Epithelial cell of proximal tubule (primary cell): ENCODE measurements around the gene SP5. TPM values are rescaled to one million over a fixed set of nuclear protein-coding genes. Genes with fewer than 3 reads are reported as not detected.

Source experiments
- DNase-seq: peaks from one replicate; pipeline ENCODE4 v3.0.0-alpha.2; 2011; ENCODE audit warnings: low read depth
- H3K4me3 ChIP-seq: 2 replicates; pipeline ENCODE4 v1.5.1; 2011; ENCODE audit warnings: low read depth, mild to moderate bottlenecking, low read length
- total RNA-seq: library from RNA; depleted of rRNA; stranded (reverse); fragments of >200 nt; gene quantifications from 2 replicates; pipeline ENCODE4 v1.2.3, GENCODE V29; 2015
- TF ChIP-seq, protein P1 (sequence below): conservative IDR thresholded peaks from 2 replicates; pipeline ENCODE4 v1.5.1; 2012; ENCODE audit warnings: low read depth, mild to moderate bottlenecking, low read length

SP5 gene
- total RNA-seq, 1 donor from 2014 or later = not detected

DNA sequence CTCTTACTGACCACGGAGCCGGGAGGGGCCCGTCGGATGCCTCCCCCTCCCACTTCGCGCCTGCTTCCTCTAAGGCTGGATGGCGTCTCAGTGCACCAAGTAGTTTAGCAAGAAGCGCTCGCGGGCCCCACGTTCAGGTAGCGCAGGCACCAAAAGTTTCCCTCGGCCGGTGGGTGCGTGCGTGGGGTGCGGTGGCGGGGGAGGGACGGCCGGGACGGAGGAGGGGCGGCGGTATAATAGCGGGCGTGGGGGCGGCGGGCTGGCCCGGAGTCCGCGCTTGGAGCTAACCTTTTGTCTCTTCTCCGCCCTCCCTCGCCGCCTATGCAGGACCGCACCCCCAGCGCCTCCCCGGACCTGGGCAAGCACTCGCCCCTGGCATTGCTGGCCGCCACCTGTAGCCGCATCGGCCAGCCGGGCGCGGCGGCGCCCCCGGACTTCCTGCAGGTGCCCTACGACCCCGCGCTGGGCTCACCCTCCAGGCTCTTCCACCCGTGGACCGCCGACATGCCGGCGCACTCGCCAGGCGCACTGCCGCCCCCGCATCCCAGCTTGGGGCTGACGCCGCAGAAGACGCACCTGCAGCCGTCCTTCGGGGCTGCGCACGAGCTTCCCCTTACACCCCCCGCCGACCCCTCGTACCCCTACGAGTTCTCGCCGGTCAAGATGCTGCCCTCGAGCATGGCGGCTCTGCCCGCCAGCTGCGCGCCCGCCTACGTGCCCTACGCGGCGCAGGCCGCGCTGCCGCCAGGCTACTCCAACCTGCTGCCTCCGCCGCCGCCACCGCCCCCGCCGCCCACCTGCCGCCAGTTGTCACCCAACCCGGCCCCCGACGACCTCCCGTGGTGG lies 1.0 kb downstream of the SP5 start:
- H3K4me3 ChIP-seq = peak overlapping the region; percentile 46
- TF ChIP-seq, protein P1, sequence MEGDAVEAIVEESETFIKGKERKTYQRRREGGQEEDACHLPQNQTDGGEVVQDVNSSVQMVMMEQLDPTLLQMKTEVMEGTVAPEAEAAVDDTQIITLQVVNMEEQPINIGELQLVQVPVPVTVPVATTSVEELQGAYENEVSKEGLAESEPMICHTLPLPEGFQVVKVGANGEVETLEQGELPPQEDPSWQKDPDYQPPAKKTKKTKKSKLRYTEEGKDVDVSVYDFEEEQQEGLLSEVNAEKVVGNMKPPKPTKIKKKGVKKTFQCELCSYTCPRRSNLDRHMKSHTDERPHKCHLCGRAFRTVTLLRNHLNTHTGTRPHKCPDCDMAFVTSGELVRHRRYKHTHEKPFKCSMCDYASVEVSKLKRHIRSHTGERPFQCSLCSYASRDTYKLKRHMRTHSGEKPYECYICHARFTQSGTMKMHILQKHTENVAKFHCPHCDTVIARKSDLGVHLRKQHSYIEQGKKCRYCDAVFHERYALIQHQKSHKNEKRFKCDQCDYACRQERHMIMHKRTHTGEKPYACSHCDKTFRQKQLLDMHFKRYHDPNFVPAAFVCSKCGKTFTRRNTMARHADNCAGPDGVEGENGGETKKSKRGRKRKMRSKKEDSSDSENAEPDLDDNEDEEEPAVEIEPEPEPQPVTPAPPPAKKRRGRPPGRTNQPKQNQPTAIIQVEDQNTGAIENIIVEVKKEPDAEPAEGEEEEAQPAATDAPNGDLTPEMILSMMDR = no peak
- no peak for DNase-seq

DNA sequence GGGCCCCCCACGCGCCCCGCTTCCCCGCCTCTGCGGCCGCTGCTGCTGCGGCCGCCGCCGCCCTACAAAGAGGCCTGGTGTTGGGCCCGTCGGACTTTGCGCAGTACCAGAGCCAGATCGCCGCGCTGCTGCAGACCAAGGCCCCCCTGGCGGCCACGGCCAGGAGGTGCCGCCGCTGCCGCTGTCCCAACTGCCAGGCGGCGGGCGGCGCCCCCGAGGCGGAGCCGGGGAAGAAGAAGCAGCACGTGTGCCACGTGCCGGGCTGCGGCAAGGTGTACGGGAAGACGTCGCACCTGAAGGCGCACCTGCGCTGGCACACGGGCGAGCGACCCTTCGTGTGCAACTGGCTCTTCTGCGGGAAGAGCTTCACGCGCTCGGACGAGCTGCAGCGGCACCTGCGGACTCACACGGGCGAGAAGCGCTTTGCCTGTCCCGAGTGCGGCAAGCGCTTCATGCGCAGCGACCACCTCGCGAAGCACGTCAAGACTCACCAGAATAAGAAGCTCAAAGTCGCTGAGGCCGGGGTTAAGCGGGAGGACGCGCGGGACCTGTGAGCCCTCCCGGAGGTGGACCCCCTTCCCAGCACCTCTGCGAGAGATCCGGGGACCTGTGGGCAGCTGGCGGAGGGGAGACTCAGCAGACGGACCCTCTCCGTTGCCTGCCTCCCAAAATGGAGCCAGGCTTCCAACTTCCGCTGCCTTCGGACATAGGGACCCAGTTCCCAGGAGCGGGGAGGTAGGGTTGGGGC lies 1.9 kb downstream of the SP5 start:
- no peak for DNase-seq
- TF ChIP-seq, protein P1 = peak; percentile 46
- H3K4me3 ChIP-seq = no peak overlapping the region

DNA sequence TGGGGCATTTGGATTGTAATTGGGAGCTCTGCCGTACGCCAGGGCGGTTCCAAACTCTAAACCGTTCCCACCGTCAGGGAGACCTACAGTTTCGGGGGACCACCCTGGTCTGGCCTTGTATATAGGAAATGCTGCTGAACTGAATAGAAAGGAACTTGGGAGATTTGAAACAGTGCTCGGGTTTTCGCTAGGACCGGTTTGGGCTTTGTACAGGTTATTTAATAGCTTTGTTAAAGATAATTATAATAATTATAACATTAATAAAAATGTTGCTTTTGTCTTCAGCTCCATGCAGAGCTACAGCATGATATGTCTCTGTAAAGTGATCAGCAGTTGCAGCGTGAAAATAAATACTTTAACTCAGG lies 2.4 kb downstream of the SP5 start:
- no peak for DNase-seq
- H3K4me3 ChIP-seq = no peak overlapping the region
- TF ChIP-seq, protein P1 = no peak

DNA sequence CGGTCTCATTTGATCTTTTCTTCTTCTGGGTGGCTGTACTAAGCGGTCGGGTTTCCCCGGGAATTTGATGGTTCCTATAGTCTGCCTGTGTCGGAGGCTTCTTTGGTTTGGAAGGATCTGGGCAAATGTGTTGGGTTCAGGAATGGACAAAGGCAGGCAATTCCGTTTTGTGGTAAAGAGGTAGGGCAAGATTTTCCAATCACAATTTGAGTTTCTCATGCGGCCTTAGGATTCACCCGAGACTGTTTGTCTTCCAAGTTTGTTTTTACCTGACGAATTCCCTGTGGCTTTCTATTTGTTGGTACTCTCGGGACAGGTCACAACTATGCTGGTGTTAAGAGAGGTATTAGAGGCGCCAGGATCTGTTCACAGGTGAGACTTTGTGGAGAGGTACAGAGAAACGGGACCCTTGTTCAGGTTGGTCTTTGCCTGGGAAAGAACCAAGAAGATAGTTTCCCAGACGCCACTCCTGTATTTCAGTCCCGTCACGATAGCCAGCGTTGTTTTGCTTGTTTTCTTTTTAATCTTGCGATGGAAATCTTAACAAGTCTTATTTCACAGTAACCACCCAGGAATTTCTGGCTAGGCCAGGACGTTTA lies 3.0 kb downstream of the SP5 start:
- TF ChIP-seq, protein P1 = no peak
- H3K4me3 ChIP-seq = no peak overlapping the region
- DNase-seq = no peak

DNA sequence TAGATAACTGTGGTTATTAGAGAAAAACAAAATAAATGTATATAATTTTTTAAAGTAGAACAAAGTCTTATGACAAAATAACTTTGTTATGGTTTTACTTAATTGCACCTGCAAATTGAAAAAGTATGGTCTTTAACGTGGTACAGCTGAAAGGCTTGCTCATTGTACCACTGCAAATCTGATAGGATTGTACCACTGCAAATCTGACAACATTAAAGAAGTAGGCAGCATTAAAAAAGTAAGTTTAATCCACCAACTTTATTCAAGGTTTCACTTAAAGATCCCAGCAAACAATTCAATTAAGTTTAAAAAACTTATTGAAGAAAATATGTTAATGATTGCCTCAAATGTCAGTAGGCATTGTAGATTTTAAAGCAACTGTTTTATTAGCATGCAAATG lies 4.7 kb downstream of the SP5 start:
- no peak for DNase-seq
- no peak overlapping the region for H3K4me3 ChIP-seq
- TF ChIP-seq, protein P1 = no peak

DNA sequence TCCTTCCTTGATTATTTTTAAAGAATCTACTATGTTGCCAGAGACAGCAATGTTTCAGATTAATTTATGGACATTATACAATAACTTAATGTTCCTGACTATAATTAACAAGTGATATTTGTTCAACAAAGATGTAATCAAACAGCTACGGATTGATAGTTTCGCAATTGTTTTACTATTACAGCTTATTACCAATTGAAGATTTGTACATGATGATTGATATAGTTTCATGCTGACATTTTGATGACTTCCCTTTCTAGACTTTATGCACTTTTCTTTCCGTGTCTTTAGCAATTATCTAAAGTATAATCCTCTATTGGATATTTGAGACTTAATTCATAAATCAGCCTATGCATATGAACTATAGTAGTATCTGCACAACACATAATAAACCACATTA lies 6.5 kb downstream of the SP5 start:
- TF ChIP-seq, protein P1 = no peak
- H3K4me3 ChIP-seq = no peak overlapping the region
- no peak for DNase-seq
